GM04503 (cell line): ENCODE measurements around the gene PLAAT3.
"Not testable (repeated sequence)": the region's sequence is repeated elsewhere in the genome, so short reads cannot be mapped to it uniquely, and the experiment has no call there.

ENCODE experiments used
- DNase-seq: peaks from one replicate; pipeline ENCODE4 v3.0.0-alpha.2; 2012; ENCODE audit warnings: low read depth

Gene PLAAT3

DNA sequence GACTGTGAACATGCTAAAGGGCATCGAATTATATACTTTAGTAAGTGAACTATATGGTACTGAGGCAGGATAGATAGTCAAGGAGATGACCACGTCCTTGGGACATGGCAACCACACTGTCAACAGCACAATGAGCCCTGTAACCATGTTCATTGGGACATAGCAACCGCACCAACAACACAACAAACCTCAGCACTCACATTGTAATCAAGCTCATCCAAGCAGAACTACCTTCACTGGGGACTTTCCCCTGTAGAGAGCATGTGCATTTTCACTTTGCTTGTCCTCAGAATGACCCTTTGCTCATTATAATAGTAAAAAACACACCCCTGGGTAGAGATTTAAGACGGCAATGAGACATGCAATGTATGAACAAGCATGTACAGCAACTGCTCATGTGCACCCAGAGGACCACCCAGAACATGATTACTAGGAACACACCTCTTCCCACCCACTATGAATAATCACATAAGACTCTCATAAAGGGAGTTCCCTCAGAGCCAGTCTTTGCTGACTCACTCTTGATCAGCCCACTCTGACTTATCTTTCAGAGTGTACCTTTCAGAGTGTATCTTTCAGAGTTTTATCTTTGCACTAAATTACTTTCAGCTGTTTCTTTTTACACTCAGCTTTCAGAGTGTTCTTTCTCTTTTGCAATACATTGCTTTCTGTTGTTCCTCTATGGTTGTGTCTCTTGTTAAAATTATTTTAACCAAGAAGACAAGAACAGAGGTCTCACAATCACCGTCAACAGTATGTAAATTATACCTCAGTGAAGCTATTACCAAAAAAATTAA, 47.0 kb downstream of the PLAAT3 start:
- DNase-seq = peak; percentile 39

DNA sequence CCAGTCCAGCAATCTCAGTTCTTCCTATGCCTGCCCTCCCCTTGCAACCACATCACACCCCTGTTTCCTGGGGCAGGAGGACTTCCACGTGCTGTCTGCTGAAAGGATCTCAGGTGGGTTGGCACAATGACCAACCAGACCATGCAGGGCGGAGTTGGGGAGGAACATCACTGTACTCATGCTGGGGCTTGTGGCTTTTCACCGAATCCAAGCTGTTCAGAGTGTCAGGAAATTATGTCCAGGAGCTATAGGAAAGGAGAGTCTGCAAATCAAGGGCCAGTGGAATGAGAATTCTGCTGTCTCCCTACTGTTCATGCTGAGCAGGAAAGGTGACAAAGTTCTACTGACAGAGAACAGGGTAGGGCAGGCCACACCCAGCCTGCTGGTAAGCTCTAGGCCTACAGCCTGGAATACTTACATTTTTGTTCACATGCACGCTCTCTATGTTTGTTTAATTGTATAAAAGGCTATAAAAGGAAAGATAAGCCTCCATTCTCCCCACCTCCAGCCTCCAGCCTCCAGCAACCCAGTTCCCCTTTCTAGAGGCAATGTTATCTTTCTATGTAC, 49.4 kb downstream of the PLAAT3 start:
- DNase-seq = no peak

DNA sequence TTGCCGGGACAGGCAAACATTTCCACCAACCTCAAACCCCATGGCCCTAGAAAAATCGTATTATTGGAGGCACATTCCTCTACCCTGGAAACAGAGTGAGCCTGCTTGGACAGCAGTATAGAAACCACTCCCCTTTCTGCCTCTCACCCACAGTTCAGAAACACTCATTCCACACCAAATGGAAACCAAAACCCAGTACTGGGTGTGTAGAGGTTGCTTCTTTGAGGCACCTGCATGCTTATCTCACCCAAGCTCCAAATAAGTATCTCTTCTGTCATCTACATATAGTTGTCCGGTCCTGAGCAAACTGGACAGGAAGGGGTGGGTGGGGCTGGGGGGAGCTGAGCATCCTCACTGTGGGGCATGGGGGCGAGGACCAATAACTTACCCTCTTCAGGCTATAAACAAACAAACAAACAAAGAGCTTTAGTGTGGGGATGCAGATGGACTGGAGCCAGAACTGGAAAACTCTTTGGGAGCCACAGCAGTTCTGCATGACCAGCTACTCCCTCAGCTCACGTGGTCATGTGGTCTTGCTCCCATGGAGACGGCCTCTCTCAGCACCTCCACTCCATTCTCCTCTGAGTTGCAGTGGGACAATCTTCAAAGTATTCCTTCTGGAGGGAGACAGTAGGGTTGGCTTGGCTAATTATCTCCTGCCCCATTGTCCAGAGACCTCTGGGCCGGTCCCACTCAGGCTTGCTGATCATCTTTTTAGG, 50.0 kb downstream of the PLAAT3 start:
- DNase-seq = no peak

DNA sequence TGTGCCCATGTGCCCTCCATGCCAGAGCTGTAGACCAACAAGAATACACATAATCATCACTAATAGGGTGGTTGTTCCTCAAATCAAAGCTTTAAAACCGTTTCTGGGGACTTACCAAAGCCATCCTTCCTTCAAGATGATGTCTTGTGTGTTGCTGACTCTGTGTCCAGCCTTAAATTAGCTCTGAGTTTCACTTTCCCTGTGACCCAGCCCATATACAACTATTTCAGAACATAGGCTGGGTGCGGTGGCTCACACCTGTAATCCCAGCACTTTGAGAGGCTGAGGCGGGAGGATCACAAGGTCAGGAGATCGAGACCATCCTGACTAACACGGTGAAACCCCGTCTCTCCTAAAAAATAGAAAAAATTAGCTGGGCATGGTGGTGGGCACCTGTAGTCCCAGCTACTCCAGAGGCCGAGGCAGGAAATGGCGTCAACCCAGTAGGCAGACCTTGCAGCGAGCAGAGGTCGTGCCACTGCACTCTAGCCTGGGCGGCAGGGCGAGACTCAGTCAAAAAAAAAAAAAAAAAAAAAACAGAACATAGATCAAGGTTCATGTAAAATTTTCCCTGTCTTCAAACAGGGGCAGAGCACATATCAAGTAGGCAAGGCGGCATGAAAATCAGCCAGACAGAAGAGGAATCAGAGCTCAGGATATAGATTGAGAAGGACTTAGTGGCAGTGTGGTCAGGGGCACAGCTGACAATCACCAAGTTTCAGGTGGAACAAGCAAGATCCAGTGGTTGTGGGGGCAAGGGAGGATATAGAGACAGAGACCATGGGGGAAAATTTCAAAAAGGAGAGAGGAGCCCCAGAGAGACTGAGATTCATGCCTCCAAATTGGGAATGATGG, 50.8 kb downstream of the PLAAT3 start, which contains the start of gene PLAAT2:
PLAAT2 (minus strand) TSS at position 179 of the 855 bp plus-strand sequence; CDS start at position 124, 55 bp downstream.
- DNase-seq = no peak

DNA sequence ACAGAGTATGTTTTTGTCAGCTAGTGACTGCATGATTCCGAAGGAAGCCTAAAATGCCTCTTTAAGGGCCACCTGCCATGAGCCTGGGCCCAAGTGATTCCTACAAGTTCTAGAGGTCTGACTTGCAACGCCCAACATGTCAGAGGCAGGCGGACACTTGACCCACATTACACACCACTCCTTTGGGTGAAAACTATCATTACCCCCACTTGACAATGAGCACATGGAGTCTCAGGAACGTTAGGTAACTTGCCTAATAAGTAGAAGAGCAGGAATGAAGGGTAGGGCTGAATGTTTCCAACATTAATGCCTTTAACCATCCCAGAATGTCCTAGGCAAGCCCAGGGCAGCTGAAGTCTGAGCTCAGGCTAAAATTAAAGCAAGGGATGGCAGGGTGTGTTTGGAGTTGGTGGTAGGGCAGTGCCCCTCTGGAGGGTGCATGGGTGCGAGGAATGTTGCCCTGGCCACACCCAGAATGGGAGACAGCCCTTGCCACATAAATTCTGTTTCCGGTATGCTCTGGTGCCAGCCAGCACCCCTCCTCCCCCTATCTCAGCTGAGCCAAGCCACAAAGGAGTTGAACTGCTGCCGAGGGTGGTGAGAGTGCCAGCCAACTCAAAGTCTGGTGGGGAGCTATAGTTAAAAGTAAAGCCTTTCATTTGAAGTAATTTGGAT, 53.6 kb downstream of the PLAAT3 start:
- DNase-seq = no peak

DNA sequence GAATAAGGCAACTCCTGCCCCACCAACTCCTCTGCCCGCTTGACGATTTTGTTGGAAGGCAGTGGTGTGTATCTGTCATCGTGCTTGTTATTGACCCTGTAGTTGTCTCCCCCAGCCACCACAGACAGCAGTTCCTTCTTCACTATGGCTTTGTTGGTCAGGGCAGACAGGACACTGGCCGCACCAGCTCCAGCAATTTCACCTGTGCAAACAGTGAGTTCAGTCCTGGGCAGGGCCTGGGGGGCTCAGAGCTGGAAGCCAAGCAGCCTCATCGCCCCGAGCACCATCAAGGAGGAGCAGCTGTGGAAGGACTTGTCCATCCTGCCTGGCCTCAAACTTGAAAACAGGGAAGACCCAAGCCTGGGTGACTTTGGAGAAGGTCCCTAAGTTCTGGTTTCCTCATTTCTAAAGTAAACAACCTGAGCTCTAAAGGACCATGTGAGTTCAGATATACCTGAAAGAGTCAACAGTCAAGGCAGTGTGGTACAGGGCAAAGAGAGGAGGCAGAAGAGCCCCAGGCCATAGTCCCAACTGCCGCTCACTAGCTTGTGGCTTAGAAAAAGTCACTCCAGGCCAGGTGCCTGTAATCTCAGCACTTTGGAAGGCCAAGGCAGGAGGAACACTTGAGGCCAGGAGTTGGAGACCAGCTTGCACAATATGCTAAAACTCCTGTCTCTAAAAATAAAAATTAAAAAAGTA, 55.6 kb downstream of the PLAAT3 start:
- DNase-seq = no peak

DNA sequence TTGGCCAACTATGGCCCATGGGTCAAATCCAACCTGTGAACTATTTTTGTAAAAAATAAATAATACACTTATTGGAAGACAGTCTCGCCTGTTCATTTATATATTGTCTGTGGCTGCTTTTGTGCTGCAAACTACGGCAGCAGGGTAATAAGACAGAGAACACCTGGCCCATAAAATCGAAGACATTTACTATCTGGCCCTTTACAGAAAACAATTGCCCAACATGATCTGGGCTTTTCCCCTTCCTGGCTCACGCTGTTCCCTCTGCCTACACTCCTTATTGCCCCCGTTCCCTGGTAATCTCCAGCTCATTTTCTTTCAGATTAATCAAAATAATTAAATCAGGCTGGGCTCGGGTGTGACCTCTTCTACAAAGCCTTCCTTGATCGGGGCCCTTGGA, 56.7 kb downstream of the PLAAT3 start:
- no peak for DNase-seq

DNA sequence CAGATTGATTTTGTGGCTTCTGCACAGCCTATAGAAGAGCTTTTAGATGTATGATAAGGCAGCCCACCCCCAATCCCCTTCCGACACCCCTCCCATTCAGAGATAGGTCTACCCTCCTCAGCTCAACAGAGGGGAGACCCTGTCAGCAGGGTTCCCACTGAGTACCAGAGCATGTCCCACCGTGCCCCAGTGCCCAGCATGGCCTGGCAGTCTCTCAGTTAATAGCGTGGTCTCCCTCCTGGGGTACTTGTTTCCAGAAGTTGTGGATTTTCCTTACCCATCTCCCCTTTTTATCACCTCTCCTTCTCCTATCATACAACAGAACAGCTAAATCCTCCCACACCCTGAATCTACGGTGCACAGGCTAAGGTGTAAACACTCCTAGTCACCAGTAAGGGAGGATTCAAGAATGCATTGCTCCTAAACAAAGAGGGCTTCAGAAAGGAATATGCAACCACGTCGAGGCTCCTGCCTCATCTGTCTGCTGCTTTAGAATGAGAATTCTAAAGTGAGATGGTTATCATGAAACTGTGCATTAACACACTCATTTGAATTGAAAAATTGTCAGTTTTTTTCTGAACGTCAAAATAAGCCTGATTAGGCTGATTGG, 57.7 kb downstream of the PLAAT3 start:
- DNase-seq = no peak

DNA sequence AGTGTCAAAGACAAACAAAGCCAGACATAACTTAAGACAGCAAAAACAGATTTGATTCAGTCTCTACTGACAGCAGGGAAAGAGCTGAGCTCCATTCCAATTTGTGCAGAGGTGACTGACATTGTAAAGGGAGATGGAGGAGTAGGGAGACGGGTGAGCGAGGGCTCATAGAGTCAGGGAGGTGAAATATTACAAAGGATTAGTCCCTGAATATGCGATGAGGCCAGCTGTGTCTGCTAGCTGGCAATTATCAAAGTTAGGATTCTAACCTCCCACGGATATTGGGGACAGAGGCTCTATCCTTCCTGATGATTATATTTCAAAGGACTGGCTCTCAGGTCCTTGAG, 59.4 kb downstream of the PLAAT3 start:
- no peak for DNase-seq

DNA sequence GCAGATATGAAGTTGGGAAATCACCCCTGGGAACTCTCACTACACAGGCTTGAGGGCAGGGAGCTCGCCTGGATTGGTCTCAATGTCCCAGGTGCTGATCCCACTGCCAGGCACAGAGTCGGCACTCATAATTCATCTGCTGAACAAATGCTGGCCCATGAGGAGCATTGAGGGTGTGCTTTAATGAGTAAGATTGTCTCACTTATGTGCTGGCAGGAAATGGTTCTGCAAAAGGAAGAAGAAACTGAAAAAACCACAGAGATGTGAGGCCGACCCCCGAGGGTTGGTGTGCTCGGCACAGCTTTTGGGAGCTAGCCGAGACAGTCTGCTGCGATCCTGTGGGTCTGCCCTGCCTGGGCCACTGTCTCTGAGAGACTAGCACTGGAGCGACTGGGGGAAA, 60.5 kb downstream of the PLAAT3 start:
- DNase-seq = no peak

DNA sequence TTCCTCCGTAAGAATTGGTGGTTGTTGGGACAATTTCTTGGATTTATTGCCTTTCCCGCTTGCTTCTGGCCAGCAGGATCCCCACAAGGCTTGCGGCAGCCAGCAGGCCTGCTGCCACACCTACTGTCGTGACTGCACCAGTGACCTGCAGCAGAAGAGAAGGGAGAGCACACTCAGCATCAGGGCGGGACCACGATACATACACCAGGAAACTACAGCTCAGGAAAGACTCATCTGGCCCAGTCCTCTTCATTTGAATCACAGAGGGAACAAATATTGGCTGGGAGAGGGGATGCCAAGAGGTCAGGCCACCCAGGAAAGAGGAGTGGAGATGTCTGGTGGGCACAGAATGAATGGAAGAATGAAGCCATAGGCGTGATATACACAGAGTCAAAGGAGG, 61.3 kb downstream of the PLAAT3 start:
- DNase-seq = no peak

DNA sequence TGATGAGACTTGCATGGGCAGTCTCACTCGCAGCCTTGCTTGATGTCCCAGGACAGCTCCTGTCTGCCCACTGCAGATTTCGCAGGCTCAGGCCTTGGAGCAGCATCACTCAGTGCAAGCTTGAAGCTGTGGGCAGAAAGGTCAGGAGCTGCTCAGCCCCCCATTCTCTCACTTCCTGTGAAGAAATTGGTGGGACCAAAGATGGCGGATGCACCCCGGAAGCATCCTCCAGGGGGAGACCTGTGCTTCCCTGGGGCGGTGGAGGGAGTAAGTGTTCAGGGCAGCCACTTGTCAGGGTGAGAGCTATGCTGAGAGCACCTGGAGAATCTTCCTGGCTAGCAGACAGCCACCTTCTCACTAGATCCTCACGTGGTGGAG, 62.4 kb downstream of the PLAAT3 start:
- DNase-seq = no peak

DNA sequence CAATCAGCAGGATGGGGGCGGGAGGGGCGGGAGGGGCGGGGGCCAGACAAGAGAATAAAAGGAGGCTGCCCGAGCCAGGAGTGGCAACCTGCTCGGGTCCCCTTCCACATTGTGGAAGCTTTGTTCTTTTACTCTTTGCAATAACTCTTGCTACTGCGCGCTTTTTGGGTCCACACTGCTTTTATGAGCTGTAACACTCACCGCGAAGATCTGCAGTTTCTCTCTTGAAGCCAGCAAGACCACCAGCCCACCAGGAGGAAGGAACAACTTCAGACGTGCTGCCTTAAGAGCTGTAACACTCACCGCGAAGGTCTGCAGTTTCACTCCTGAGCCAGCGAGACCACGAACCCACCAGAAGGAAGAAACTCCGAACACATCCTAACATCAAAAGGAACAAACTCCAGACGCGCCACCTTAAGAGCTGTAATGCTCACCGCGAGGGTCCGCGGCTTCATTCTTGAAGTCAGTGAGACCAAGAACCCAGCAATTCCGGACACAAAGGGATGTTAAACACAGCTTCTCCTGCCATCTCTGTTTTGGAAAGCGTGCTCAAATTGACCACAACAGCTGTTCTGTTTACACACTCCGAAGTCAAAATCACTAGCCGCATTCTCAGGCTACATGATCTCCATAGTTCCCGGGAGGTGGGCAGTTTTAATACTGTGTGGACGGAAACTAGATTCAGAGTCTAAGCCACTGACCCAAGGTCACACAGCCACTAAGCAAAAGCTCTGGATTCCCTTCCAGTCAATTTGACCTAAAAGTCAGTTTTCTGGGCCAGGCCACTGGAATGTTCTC, 62.9 kb downstream of the PLAAT3 start:
- no peak for DNase-seq

DNA sequence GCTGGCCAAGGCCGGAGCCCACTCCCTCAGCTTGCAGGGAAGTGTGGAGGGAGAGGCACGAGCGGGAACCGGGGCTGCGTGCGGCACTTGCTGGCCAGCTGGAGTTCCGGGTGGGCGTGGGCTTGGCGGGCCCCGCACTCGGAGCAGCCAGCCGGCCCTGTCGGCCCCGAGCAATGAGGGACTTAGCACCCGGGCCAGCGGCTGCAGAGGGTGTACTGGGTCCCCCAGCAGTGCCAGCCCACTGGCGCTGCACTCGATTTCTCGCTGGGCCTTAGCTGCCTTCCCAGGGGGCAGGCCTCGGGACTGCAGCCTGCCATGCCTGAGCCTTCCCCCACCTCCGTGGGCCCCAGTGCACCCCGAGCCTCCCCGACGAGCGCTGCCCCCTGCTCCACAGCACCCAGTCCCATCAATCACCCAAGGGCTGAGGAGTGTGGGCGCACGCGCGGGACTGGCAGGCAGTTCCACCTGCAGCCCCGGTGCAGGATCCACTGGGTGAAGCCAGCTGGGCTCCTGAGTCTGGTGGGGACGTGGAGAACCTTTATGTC, 64.0 kb downstream of the PLAAT3 start:
- DNase-seq = not testable (repeated sequence)

DNA sequence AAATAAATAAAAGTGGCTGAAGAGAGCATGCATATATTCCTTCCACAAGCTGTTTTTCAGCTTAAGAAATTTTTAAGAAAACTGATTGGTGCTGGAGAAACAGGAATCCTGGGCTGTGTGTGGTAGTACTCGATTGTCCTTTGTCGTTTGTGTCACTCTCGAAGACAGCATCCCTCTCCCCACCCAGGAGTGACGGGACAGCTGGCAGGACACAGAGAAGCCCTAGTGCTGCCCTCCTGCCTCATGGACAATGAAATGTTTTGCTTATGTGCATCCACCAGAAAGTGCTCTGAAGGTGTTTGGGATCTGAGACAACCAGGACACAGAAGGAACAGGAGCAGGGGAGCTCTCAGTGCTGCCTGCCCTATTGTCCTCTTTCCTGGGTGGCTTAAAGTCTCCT, 64.8 kb downstream of the PLAAT3 start:
- DNase-seq = no peak

DNA sequence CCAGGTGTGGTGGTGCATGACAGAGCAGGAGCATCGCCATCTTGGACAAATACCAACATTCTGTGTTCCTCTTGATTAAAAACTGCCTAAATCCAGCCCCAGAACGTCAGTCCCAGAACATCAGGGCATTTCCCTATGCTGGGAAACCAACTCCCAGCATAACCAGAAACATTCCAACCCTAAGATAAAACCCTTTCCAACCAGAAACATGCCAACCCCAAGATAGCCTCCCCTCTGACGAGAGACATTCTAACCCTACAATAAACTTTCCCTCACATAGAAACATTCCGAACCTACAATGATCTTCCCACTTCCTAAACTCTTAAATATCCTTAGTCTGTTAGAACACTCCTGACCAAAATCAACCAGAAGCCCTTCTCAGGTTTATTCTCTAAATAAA, 66.1 kb downstream of the PLAAT3 start:
- no peak for DNase-seq

DNA sequence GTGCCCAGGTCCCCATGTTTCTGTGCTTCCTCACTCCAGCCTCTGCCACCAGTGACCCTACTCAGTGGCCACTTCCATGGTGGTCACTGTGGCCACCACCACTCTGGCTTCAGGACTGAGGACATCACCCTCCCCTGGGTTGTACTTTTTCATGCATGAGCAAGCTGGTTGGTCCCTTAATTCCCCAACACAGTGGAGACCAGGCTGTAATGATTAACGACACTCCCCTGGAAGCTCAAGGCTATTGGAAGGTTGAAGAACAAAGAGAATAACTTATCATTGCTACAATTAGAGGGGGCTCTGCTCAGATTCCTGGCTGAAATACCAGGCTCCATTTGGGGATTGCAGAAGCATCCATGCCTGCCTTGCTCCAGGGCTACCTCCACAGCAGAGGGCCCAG, 67.2 kb downstream of the PLAAT3 start:
- DNase-seq = no peak

DNA sequence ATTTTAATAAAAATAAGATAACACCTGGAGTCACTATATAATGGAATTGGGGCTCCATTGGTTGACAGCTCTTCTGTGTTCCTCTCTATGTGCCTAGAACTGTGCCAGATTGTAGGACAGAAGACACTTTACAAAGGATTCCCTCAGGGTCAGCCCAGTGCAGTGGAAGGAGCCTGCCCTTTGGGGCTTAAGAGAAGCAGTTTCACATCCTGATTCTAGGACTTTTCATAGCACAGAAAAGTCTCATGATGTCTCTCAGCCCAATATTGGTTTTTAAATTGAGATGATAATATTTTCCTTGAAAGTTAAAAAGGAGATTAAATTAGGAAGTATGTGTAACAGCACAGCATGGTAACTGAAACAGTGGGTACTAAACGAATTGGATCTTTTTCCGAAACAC, 70.5 kb downstream of the PLAAT3 start:
- DNase-seq = no peak

DNA sequence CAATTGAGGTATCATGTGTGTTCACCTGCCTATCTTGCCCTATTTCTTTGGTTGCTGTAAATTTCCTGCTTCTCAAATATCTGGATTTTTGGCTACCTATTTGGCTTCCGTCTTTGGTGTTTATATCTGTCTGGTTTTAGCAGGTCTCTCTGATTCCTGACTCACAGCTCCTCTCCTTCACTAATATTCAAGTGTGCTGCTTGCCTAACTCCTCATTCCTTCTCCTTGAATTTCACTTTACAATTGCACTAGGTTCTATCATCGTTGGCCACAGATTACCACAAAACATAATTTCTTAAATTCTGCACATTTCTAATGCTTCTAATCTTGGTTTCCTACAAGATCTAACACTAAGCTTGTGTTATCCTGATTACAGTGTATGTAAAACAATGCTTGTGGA, 71.7 kb downstream of the PLAAT3 start:
- not testable (repeated sequence) for DNase-seq
